ENCODE results near the gene CTH. TPM values are rescaled to one million over a fixed set of nuclear protein-coding genes. Genes with fewer than 3 reads are reported as not detected.
"Not testable (repeated sequence)": the region's sequence is repeated elsewhere in the genome, so short reads cannot be mapped to it uniquely, and the experiment has no call there.

CTH gene
- total RNA-seq, 1 donor from 2014 or later, result 5.0 TPM

DNA sequence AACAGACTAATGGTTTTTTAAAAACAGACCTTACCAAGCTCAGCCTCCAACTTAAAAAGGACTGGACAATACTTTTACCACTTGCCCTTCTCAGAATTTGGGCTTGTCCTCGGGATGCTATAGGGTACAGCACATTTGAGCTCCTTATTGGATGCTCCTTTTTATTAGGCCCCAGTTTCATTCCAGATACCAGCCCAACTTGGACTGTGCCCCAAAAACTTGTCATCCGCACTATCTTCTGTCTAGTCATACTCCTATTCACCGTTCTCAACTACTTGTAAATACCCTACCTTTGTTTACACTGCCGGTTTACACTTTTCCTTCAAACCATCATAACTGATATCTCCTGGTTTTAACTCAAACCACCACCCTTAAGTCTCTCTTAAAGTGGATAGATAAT is 38.6 kb upstream of the CTH start:
- TF ChIP-seq, protein P1, sequence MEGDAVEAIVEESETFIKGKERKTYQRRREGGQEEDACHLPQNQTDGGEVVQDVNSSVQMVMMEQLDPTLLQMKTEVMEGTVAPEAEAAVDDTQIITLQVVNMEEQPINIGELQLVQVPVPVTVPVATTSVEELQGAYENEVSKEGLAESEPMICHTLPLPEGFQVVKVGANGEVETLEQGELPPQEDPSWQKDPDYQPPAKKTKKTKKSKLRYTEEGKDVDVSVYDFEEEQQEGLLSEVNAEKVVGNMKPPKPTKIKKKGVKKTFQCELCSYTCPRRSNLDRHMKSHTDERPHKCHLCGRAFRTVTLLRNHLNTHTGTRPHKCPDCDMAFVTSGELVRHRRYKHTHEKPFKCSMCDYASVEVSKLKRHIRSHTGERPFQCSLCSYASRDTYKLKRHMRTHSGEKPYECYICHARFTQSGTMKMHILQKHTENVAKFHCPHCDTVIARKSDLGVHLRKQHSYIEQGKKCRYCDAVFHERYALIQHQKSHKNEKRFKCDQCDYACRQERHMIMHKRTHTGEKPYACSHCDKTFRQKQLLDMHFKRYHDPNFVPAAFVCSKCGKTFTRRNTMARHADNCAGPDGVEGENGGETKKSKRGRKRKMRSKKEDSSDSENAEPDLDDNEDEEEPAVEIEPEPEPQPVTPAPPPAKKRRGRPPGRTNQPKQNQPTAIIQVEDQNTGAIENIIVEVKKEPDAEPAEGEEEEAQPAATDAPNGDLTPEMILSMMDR (IDR thresholded peaks at IDR 0.05), result no peak
- no peaks in the 10 kb centered on the region for H3K9me3 ChIP-seq
- H3K4me3 ChIP-seq, result no peak overlapping the region
- no peaks in the 10 kb centered on the region for H3K36me3 ChIP-seq
- no peak for DNase-seq
- no peak for ATAC-seq
- H3K27ac ChIP-seq, result no peak overlapping the region
- no peaks in the 10 kb centered on the region for H3K4me1 ChIP-seq
- intact Hi-C loops (cut with DNase I), result no loop called here
- no peaks in the 10 kb centered on the region for H3K27me3 ChIP-seq (ENCODE audit: low read depth)

DNA sequence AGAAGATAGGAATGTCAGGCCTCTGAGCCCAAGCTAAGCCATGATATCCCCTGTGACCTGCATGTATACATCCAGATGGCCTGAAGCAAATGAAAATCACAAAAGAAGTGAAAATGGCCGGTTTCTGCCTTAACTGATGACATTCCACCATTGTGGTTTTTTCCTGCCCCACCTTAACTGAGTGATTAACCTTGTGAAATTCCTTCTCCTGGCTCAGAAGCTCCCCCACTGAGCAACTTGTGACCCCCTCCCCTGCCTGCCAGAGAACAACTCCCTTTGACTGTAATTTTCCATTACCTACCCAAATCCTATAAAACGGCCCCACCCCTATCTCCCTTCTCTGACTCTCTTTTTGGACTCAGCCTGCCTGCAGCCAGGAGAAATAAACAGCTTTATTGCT is 37.5 kb upstream of the CTH start:
- H3K36me3 ChIP-seq; ATAC-seq; H3K4me3 ChIP-seq; H3K9me3 ChIP-seq; intact Hi-C loops (cut with DNase I); H3K27ac ChIP-seq; H3K27me3 ChIP-seq (ENCODE audit: low read depth); DNase-seq; H3K4me1 ChIP-seq: not testable (repeated sequence)

DNA sequence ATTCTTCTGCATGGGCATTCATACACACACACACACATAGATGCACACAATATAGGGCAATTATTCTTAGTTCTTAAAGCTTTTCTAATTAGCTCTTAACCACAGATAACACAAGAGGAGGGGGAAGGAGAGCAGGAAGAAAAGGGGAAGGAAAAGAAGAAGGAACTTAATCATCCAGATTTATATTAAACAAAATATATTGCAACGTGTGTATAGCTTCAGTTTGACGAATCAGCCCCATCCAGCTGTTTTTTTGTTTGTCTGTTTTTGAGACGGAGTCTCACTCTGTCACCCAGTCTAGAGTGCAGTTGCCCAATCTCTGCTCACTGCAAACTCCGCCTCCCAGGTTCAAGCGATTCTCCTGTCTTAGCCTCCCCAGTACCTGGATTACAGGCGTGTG is 34.9 kb upstream of the CTH start:
- ATAC-seq (no peak), DNase-seq (no peak)
- intact Hi-C loops (cut with DNase I), result no loop called here
- no peak overlapping the region for H3K27ac ChIP-seq
- H3K4me1 ChIP-seq, result no peaks in the 10 kb centered on the region
- H3K27me3 ChIP-seq (ENCODE audit: low read depth), result no peaks in the 10 kb centered on the region
- H3K9me3 ChIP-seq, result no peaks in the 10 kb centered on the region
- no peaks in the 10 kb centered on the region for H3K36me3 ChIP-seq
- TF ChIP-seq, protein P1 (IDR thresholded peaks at IDR 0.05), result no peak
- no peak overlapping the region for H3K4me3 ChIP-seq

DNA sequence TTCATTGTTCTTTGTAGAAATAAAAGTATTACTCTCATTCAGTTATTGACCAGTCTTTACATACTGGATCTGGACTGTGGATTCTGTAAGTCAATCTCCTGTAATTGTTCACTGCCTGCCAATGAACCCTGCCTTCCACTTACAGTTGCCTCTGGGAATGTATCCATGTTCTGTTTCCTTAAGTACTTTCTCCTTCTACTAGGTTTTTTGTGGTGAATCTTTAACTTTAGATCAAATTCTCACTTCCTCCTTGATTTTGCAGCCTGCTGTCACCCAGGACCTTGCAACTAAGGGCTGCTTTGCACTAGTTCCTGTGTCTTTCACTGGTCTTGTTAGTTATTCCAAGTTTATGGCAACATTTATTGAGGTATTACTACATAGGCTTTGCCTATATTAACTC is 28.4 kb upstream of the CTH start:
- no peak for ATAC-seq

DNA sequence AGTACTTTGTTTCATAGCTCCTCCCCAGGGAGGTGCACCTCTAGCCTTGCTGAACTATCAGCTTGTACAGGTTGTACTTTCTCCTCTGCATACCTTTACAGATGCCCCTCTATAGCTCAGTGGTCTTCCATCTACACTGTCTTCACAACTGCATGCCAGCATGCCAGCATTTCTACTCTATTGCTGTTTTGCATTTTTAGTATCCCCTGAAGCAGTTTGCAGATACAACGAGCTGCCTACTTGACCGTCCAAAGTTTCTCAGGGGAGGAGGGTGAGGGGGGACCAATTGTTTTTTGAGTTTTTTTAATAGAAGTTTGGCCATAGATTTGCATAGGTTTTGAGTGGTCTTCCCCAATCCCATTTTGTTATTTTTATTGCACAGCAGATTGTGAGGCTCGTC is 27.6 kb upstream of the CTH start:
- ATAC-seq (no peak), DNase-seq (no peak)
- TF ChIP-seq, protein P1 (IDR thresholded peaks at IDR 0.05), result no peak
- Histone ChIP-seq H3K27ac (no peak overlapping the region), H3K4me3 (no peak overlapping the region), H3K9me3 (no peaks in the 10 kb centered on the region), H3K27me3 (ENCODE audit: low read depth) (no peaks in the 10 kb centered on the region), H3K36me3 (no peaks in the 10 kb centered on the region), H3K4me1 (no peaks in the 10 kb centered on the region)
- intact Hi-C loops (cut with DNase I), result no loop called here

More for the DNA sequence above, 28.4 kb upstream of the CTH start:
- no peaks in the 10 kb centered on the region for H3K9me3 ChIP-seq
- H3K27ac ChIP-seq, result no peak overlapping the region
- H3K27me3 ChIP-seq (ENCODE audit: low read depth), result no peaks in the 10 kb centered on the region
- DNase-seq, result no peak
- TF ChIP-seq, protein P1 (IDR thresholded peaks at IDR 0.05), result no peak
- H3K4me1 ChIP-seq, result no peaks in the 10 kb centered on the region
- H3K36me3 ChIP-seq, result no peaks in the 10 kb centered on the region
- intact Hi-C loops (cut with DNase I), result no loop called here
- H3K4me3 ChIP-seq, result no peak overlapping the region

DNA sequence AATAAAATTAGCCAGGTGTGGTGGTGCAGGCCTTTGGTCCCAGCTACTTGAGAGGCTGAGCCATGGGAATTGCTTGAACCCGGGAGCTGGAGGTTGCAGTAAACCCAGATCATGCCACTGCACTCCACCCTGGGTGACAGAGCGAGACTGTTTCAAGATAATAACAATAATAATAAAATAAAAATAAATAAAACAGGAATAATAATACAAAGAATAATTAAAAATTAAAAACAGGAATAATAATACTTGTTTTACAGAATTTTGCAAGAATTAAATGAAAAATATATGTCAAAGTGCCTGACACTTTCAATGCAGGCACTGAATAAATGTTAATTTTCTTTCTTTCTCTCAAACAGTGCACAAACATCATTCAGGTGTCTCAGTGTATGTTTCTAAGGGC is 26.5 kb upstream of the CTH start:
- no peaks in the 10 kb centered on the region for H3K4me1 ChIP-seq
- no peak overlapping the region for H3K27ac ChIP-seq
- TF ChIP-seq, protein P1 (IDR thresholded peaks at IDR 0.05), result no peak
- no peaks in the 10 kb centered on the region for H3K36me3 ChIP-seq
- no peak overlapping the region for H3K4me3 ChIP-seq
- ATAC-seq (no peak), DNase-seq (no peak)
- no peaks in the 10 kb centered on the region for H3K9me3 ChIP-seq
- H3K27me3 ChIP-seq (ENCODE audit: low read depth), result no peaks in the 10 kb centered on the region
- intact Hi-C loops (cut with DNase I), result no loop called here

Measured in lower lobe of right lung (tissue), 2 donors.